OCI-LY1 (cell line): ENCODE measurements around the gene PAX3.

Experiments used
- CTCF ChIP-seq: fragments of 200-600 bp; sonication (generic), shearing (Covaris generic); IDR thresholded peaks from 2 replicates; pipeline ENCODE4 v1.5.1; 2017; ENCODE audit warnings: mild to moderate bottlenecking, antibody characterized with exemption, low read length, moderate library complexity, mixed read lengths
- EZH2 ChIP-seq: fragments of 200-600 bp; sonication (generic), shearing (Covaris generic); IDR thresholded peaks from 2 replicates; pipeline ENCODE4 v1.8.0; 2017; ENCODE audit warnings: borderline replicate concordance, mixed run types, mild to moderate bottlenecking, antibody characterized with exemption, low read length, moderate library complexity, mixed read lengths

- no peak for TF ChIP-seq CTCF
- TF ChIP-seq EZH2, result no peak
Measured at GRCh38 chr2:222180619-222181018, 118.2 kb downstream of the PAX3 start.
